GM19240 (cell line): Measurements from ENCODE around the gene LMTK3.
A peak's percentile ranks its signal among the peaks of the same experiment; 100 is the strongest.
"Not testable (repeated sequence)": the region's sequence is repeated elsewhere in the genome, so short reads cannot be mapped to it uniquely, and the experiment has no call there.

ENCODE experiments used
- DNase-seq: peaks from one replicate; pipeline ENCODE4 v3.0.0; 2011; ENCODE audit warnings: low spot score; ENCODE audit not compliant: insufficient read length

The LMTK3 gene

DNA sequence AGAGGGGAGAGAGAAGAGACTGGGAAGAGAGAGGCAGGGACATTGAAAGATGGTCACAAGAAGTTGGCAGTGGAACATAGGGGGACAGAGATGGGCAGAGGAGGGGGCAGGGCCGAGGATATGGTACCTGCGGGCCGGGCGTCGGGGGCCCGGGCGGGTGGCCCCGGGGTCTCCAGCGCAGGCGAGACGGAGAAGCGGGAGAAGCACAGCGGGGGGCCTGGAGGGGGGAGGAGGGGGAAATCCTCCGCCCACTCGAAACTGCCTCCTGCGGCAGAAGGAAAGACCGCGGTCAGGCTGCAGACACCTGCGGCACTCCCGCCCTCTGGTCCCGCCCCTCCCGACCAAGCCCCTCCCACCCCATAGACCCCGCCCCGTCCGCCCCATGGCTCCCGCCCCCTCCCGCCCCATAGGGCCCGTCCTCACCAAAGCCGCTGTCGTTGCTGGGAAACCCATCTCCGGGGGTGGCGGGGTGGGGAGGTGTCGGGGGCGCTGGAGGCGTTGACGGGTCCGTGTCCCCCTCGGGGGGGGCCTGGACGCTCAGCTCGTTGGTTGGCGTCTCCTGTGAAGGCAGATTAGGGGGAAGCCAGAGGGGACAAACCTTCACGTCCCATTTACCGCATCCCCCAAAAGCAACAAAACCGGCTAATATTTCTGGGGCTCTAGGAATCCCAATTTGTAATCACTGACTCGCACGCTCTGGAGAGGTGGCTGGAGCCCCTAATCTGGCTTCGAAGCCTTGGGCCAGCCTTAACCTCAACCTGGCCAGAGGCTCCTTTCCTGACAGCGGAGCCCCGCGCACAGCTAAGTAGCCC, 20.4 kb downstream of the LMTK3 start:
- peak; percentile 92 for DNase-seq

DNA sequence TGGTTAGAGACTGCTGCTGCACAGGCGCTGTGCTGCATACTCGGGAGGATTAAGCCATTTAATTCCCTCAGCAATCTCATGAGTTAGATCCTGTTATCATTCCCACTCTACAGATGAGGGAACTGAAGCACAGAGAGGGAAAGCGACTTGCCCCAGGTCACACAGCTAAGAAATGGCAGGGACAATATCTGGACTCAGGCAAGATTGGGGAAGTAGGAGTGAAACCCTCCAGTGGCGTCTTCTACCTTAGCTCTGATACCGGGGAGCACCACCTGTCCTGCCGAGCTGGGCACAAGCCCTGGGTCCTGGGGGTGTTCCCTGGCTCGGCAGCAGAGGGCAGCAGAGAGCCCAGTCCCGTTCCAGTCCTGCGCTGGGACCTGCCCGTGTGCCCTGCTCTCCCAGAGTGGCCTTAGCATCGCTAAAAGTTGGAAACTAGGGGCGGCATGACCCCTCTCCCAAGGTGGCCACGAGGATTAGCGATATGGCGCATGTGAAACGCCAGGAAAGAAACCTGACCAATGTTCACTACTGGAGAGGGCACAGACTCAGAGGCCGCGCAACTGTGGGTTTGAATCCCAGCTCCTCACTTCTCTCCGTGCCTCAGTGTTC, 21.9 kb downstream of the LMTK3 start:
- DNase-seq = peak; percentile 97

DNA sequence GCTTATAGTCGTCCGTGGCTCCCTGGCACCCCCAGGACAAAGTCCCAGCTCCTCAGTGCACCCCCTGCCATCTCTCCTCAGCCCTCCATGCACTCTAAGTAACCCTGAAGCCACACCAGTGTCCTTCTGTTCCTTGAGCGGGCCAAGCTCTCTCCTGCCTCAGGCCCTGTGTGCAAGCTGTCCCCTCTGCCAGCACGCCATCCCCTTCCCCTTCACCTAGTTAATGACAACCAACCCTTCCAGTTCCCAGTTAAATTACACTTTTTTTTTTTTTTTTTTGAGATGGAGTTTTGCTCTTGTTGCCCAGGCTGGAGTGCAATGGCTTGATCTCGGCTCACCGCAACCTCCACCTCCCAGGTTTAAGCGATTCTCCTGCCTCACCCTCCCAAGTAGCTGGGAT, 23.2 kb downstream of the LMTK3 start:
- DNase-seq = not testable (repeated sequence)

DNA sequence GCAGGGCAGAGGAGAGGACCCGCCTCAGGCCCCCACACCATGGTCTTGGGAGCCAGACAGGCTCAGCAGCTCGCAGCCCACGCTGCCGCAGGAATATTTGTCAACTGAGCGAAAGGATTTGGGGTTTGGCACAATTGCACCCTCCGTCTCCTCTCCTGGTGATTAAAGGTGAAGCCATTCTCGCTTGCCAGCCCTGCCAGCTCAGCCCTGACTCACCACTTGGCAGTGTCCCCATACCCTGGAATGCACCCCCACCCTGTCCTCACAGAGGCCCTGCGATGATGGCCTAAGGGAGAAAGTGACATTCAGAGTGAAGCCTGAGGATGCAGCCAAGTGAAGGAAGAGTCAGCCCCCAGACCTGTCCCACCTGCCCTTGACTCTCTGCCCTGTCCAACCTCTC, 23.7 kb downstream of the LMTK3 start:
- no peak for DNase-seq

DNA sequence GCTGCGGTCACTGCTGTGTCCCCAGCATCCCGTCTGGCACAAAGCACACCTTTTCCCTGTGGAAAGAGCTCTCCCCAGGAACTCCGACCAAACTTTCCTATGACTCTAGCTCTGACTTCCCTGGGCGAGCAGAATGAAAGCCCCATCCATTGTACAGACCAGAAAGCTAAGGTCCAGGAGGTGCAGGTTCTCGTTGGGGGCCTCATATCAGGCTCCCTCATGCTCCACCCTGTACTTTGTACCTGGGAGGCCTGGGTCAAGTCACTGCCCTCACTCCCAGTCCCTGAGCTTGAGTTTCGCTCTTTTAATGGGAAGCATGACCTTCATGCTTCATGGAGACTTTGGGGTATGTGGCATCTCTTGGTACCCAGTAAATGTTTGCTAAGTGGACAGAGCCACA, 24.1 kb downstream of the LMTK3 start:
- no peak for DNase-seq

DNA sequence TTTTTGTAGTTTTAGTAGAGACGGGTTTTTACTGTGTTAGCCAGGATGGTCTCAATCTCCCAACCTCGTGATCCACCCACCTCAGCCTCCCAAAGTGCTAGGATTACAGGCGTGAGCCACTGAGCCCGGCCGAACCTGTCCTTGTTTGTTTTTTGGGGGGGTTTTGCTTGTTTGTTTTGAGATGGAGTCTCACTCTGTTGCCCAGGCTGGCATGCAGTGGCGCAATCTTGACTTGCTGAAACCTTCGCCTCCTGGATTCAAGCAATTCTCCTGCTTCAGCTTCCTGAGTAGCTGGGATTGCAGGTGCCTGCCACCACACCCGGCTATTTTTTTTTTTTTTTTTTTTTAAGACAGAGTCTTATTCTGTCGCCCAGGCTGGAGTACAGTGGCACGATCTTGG, 24.9 kb downstream of the LMTK3 start:
- not testable (repeated sequence) for DNase-seq

DNA sequence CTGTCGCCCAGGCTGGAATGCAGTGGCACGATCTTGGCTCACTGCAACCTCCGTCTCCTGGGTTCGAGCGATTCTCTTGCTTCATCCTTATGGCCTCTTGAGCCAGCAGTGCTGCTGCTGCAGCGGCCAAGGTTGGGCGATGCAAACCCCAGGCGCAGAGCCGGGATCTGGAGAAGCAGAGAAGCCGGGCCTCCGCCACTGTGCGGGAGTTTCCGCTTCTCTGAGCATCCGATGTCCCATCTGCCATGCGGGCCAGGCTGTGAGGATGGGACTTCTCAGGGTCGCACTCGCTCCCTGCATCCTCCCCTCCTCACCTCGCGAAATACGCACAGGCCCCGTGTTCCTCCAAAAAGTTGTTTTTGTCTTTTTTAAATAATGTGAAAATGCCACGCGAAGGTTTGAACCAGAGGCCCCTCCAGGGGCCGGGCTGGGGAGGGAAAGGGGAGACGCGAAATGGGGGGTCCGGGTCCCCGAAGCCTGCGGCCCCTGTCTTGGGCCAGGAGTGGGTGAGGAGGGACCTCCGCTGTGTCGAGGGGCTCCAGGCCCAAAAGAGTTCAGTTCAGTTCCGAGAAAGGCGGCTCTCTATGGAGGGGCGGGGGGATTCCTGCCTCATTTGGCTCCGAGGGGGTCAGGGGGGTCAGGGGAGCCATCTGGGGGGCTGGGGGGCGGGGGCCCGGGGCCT, 26.6 kb downstream of the LMTK3 start:
- no peak for DNase-seq

DNA sequence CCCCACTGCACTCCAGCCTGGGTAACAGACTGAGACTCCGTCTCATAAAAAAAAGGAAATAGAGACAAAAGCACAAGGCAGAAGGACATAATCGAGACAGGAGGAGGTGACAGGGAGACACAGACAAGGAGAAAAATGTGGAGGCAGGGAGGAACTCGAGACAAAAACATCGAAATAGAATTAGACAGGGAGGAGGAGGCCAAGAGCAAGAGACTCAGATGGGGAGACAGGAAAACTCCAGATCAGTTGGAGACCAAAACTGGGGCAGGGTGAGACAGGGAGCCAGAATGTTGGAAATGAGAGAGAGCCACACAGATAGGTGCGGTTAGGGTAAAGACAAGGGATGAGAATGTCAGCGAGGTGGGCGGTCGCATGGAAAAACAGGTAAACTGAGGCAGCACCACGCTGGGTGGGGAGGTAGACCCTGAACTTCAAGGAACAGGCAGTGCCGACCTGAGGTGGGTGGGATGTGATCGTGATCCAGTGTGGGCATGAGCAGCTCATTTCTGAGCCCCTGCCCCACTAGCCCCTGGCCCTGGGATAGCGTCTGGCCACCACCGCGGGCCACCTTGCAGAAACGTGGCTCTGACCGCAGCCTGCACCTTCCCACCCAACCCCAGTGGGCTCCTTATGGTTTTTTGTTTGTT, 27.3 kb downstream of the LMTK3 start:
- DNase-seq = no peak

DNA sequence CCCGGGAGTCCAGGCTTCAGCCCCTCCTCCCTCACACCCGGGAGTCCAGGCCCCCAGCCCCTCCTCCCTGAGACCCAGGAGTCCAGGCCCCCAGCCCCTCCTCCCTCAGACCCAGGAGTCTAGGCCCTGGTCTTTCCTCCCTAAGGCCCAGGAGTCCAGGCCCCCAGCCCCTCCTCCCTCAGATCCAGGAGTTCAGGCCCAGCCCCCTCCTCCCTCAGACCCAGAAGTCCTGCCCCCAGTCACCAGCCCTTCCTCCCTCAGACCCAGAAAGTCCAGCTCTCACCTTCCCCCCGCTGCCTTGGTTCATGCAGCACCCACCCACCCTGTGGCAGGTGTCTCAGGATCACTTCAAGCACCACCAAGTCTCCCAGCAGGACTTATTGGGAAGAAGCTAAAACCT, 28.3 kb downstream of the LMTK3 start:
- DNase-seq = no peak

DNA sequence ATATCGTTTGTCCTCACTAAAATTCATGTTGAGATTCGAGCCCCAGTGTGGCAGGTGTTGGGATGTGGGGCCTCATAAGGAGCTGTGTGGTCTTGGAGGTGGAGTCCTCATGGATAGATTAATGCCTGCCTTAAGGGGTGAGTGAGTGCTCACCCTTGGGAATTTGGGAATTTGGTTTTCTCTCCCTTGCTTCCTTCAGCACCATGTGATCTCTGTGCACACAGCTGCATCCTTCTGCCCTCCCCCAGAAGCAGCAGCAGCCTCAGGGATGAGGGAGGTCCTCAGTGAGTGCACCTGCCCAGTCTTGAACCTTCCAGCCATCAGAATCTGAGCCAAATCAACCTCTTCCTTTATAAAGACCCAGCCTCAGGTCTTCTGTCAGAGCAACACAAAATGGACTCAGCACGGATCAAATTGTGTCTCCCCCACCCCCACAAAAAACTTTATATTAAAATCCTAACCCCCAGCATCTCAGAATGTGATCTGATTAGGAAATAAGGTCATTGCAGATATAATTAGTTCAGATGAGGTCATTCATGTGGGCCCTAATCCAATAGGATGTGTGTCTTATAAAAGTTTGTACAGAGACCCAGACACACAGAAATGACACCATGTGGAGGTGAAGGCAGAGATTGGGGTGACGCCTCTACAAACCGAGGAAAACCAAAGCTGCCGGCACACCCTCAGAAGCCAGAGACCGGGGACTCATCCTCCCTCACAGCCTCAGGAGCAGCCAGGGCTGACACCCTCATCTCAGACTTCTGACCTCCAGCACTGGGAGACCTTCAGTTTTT, 29.6 kb downstream of the LMTK3 start:
- DNase-seq = no peak

DNA sequence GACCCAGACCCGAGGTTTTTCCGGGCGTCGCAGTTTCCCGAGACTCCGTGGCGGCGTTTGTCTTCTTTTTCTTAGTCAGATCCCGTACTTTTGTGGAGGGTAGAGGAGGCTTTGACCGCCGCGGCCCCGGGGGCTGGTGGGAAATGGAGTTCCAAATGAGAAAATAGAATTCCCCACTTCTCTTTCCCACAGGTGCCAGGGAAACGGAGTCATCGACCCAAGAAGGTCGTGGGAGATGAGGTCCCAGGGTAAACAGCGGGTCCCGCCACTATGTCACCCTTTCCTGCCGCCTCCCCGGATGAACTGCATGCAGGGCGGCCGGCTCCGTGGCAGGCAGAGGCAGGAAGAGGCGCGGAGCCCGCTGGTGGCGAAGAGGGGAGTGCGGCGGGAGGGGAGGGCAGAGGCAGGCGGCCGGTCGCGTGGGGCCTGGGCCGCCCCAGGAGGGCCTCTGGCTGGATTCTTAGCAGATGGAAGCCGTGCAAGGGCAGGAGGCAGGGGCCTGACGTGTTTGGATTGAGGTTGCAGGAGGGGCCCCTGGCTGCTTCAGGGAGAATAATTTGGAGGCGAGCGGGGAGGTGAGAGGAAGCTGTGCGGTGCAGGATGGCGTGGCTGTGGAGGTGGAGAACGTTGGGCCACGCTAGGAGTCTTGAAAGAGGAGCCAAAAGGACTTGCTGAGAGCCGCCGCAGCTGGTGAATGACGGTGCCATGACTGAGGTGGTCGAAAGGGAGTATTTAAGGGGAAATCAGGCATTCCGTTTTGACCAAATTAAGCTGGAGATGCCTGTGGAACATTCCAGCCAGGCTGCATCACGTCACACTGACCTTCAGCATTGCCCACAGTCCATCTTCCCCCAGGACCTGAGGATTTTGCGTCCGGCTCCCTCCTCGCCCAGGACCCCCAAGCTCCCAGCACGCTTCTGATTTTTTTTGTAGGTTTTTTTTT, 30.8 kb downstream of the LMTK3 start:
- no peak for DNase-seq

DNA sequence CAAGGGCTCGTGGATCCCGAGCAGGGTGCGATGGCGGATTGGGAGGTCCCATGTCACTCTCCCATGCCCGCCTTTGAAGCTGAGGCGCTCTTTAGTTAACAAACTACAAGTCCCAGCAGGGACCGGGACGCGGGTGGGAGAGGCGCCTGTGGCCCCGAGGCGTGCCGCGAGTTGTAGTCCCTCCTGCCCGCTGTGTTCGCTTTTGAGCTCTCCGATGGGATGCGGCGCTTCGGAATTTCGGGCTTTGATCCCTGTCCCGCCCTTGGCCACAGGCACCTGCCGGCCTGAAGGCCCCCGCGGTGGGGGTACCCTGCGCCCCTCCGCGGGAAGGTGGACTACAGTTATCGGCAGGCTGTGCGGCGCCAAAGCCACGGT, 31.5 kb downstream of the LMTK3 start:
- no peak for DNase-seq

DNA sequence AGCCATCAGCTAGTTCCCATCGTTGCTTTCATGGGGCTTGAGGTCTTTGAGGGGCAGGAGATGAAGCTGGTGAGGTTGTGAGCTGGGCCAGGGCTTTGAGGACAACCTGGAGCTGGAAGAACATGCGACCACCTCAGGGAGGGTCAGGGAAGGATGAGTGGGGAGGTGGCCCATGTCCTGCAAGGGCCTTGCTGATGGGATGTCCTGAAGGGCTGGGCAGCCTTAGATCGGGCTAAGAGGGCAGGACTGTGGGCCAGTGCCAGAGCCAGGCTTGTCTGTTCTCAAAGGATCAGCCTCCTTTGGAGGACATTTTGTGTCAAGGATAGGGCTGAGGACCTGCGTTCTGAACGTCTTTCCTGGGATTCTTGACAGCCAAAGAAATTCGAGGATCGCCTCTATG, 31.9 kb downstream of the LMTK3 start:
- DNase-seq = no peak

DNA sequence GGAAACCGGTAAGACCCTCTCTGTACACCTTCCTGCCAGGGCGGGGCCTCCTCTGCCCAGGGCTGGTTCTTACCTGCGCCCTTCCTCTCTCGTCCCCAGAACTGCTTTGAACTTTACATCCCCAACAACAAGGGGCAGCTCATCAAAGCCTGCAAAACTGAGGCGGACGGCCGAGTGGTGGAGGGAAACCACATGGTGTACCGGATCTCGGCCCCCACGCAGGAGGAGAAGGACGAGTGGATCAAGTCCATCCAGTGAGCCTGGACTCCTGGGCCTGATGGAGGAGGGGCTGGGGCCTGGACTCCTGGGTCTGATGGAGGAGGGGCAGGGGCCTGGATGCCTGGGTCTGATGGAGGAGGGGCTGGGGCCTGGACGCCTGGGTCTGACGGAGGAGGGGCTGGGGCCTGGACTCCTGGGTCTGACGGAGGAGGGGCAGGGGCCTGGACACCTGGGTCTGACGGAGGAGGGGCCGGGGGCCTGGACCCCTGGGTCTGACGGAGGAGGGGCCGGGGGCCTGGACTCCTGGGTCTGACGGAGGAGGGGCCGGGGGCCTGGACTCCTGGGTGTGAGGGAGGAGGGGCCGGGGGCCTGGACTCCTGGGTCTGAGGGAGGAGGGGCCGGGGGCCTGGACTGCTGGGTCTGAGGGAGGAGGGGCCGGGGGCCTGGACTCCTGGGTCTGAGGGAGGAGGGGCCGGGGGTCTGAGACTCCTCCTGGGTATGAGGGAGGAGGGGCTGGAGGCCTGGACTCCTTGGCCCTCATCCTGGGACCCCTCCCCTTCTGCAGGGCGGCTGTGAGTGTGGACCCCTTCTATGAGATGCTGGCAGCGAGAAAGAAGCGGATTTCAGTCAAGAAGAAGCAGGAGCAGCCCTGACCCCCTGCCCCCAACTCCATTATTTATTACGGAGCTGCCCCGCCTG, 33.0 kb downstream of the LMTK3 start:
- DNase-seq = no peak

DNA sequence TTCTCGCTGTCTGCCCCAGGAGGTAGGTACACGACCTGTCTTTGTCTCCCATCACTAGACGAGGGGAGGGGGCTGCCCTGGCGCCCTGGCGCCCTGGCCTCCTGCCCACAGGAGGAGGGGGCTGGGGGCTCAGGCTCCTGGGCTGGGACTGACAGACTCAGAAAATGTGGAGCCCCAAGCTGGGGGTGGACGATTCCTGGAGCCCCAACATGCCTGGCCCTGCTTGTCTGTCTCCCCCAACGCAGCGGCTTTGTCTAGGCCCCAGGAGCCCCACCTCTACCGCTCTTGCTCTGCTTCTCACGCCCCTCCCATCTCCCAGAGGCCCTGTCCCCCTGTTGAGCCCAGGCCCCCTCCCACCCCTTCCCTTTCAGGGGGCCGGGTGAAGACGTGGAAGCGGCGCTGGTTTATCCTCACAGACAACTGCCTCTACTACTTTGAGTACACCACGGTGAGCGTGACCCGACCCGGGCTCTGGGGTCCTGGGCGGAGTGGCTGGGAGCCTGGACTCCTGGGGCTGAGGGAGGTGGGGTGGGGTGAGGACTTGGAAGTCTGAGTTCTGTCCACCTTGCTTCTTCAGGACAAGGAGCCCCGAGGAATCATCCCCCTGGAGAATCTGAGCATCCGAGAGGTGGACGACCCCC, 33.8 kb downstream of the LMTK3 start:
- DNase-seq = no peak

DNA sequence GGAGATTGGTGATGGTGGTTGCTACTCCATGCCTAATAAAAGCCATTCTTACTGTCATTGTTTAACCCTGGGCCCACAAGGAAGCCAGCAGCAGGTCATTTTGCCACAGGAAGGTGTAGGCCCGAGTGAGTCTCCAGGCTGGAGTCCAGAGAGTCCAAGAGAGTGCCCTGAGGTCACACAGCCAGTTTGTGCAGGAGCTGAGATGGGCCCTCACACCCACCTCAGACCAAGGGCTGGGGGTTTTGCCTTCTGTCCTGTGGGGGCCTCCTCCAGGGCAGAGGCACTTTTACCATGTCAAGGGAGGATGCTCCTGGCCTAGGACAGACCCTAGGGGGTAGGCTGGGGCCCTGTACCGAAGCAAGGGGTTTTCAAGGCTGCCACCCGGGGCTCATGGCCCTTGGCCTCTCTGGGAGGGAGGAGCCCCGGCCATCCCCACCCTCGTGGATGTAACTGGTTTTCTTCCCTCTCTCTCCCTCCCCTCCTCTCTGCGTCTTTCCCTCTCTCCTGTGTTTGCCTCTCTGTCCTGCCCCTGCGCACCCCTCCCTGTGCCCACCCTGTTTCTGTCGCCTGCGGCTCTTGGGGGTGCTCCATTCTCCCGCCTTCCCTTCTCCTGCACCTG, 34.5 kb downstream of the LMTK3 start:
- no peak for DNase-seq

DNA sequence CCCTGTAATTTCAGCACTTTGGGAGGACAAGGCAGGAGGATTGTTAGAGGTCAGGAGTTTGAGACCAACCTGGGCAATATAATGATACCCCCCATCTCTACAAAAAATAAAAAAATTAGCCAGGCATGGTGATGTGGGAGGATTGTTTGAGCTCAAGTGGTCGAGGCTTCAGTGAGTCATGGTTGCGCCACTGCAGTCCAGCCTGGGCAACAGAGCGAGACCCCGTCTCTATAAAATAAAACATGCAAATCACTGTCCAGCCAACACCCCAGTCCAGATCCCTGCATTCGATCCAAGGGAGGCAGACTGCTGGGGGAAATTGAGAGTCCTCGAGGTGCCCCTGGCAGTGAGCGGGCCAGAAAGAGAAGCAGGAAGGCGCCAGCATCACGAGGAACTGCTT, 35.5 kb downstream of the LMTK3 start:
- DNase-seq = no peak

DNA sequence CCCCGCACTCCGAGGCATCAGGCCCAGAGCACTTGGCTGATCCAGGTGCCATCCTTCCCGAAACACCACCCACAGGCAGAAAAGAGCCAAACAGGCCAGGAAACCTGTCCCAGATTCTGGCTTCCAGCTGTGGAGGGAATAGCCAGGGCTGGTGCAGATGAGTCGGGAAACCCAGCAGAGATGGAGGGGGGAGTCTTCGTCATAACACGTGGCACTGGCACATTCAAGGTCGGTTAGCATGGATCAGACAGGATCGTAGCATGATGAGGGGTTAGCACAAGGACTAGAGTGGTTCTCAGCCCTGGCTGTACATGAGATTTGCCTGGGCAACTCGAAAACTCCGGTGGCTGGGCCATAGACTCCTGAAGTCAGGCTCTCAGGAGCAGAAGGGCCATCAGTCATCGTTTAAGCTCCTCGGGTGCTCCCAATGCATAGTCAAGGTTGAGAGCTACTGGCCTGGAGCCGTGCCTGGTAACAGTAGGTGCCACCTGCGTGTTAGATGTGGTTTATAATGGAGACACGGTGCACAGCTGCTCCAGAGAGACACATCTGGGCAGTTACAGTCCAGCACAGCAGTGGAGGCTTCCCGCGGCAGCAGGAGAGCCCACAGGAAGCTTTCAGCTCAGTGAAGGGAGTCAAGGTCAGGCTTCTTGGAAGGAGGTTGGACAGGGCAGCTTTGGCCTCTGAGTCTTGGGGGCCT, 36.1 kb downstream of the LMTK3 start:
- DNase-seq = no peak
